ENCODE measurements around the gene EPHB2.

GRCh38 chr1:22753481-22753971, 42.9 kb downstream of the EPHB2 start:
- TF ChIP-seq ZNF660 (tag by site-specific recombination; IDR thresholded peaks at IDR 0.05) (no peak), SETDB1 (IDR thresholded peaks at IDR 0.05; ENCODE audit: insufficient read length, low read length) (no peak), ZNF10 (tag by site-specific recombination; IDR thresholded peaks at IDR 0.05) (no peak), REST (tag by site-specific recombination; IDR thresholded peaks at IDR 0.05) (no peak), CTCF (tag by site-specific recombination; IDR thresholded peaks at IDR 0.05) (no peak), KLF17 (tag by site-specific recombination; IDR thresholded peaks at IDR 0.05) (no peak), ZSCAN30 (tag by site-specific recombination; IDR thresholded peaks at IDR 0.05) (no peak), REPIN1 (tag by site-specific recombination; IDR thresholded peaks at IDR 0.05; ENCODE audit: low read depth) (no peak)

Data from HEK293 (cell line).